ENCODE measurements around the gene FDXR. TPM values are rescaled to one million over a fixed set of nuclear protein-coding genes. Genes with fewer than 3 reads are reported as not detected.

Gene FDXR
- total and polyA plus RNA-seq, 9 of the 15 experiments (the other 6 are each of a cell fraction or from before 2014, with no cell fraction given) = 0.89 to 70.7 (median 30.9) TPM

GRCh38 chr17:74873037-74873873, 461 bp upstream of the FDXR start (continued):
- TF ChIP-seq ZNF512 (tag; IDR thresholded peaks at IDR 0.05) = no peak
- TF ChIP-seq CBX1 (IDR thresholded peaks at IDR 0.05; ENCODE audit: low read depth) = peak; percentile 65; the same call in 1 of the 2 replicates
- TF ChIP-seq CTBP1 (IDR thresholded peaks at IDR 0.05; ENCODE audit: borderline replicate concordance) = no peak; the same call in 1 of the 2 replicates
- TF ChIP-seq ZBTB5 (IDR thresholded peaks at IDR 0.05) = no peak
- TF ChIP-seq PPARD (CRISPR knock-in tag; IDR thresholded peaks at IDR 0.05) = no peak
- TF ChIP-seq DNMT1 (IDR thresholded peaks at IDR 0.05) = no peak
- TF ChIP-seq ZNF318 (IDR thresholded peaks at IDR 0.05; ENCODE audit: borderline replicate concordance in 1 of 2, low read depth in 1 of 2) = no peak
- TF ChIP-seq HINFP (tag; conservative IDR thresholded peaks at IDR 0.05; ENCODE audit: low read depth) = no peak
- TF ChIP-seq NFRKB (IDR thresholded peaks at IDR 0.05; ENCODE audit: low read depth) = peak; percentile 85; the same call in 1 of the 2 replicates
- TF ChIP-seq TFAM (CRISPR knock-in tag; conservative IDR thresholded peaks at IDR 0.05) = no peak
- TF ChIP-seq CSDE1 (IDR thresholded peaks at IDR 0.05) = peak in 1 of 2 experiments; percentile 74; a peak in 1 of 4 replicates
- TF ChIP-seq SMARCA4 (IDR thresholded peaks at IDR 0.05) = no peak
- no peak for TF ChIP-seq NCOA2 (IDR thresholded peaks at IDR 0.05; ENCODE audit: partially characterized antibody in 2 of 2)
